MV-4-11 (cell line): ENCODE measurements around the gene SOX12.
"Not testable (repeated sequence)": the region's sequence is repeated elsewhere in the genome, so short reads cannot be mapped to it uniquely, and the experiment has no call there.

ENCODE experiments used
- DNase-seq: peaks from one replicate; lab custom pipeline; 2025; lab: John Stamatoyannopoulos, UW

Gene SOX12

DNA sequence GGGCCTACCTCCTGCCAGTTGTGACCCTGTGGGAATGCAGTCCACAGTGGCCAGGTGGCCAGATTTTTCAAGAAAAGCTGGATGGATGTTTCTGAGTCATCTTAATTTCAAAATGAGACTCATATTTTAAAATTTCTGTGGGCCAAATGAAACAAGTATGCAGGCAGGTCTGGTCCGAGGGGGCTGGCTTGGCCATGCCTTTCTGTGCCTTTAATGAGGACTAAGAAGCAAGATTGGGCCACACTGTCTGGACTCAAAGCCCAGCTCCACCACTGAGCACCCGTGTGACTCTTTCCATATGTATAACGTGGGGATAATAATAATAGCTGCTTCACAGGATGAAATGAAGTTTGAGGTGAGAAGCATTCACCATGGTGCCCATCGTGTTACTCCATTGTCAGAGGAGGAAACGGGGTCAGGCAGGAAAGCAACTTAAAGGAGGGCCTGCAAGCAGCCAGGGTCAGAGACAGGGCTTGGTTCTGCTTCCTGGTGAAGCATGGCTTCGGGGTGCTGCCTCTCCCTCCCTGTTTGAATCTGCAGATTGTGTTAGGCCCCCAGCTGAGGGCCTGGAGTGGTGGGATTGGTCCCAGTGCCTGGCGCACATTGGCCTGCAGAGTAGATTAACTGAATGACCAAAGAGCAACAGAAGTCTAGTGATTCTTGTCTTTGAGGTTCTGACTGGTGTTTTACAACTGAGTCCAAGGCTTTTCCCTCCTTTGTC lies 3.8 kb downstream of the SOX12 start:
- no peak for DNase-seq

GRCh38 chr20:329851-330232 lies 4.5 kb downstream of the SOX12 start:
- no peak for DNase-seq

DNA sequence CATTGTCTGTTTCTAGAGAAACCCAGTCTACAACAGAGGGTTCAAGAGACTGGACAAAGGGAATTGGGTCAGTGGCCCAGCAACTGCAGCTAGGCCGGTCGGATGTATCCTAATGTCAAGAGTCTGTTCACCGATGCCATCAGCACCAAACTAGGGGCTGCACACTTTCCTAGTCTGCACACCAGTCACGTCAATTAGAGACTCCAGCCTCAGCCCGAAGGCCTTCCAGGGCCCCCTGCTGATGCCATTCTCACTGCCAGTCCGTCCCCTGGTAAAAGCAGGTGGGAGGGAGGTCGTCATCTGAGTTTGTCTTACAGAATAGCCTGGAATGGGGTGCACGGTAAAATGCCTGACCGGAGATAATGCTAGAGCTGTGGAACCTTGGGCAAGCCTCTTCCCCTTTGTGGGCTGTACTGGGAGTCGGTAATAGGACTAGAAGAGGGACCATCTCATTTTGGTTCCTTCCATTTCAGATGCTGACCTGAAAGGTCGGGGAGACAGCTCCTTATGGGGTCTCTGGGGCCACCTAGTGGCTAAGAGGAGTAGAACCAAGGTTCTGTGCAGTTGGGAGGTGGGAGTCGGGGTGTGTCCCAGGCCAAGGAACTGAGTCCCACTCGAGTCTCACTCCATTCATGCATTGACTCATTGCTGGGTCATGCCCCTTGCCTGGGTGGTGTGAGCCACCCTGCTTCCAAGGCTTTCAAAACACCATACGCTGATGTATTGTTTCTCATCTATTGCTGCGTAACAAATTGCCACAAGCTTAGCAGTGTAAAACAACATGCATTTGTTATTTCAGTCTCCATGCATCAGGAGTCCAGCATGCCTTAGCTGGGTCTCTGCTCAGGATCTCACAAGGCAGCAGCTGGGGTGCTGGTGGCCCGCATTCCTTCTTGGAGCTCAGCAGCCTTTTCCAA lies 5.1 kb downstream of the SOX12 start:
- DNase-seq, result peak; percentile 87

DNA sequence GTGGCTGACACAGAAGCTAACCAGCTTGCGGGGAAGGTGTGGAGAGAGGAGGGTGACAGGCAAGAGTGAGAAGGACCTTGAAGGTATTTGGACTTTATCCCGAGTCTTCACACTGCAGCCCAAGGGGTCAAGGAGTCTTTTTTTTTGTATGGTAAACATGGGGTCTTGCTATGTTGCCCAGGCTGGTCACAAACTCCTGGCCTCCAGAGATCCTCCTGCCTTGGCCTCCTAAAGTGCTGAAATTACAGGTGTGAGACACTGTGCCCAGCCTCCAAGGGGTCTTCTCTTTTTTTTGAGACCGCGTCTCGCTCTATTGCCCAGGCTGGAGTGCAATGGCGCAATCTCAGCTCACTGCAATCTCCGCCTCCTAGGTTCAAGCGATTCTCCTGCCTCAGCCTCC lies 9.2 kb downstream of the SOX12 start:
- DNase-seq, result no peak

DNA sequence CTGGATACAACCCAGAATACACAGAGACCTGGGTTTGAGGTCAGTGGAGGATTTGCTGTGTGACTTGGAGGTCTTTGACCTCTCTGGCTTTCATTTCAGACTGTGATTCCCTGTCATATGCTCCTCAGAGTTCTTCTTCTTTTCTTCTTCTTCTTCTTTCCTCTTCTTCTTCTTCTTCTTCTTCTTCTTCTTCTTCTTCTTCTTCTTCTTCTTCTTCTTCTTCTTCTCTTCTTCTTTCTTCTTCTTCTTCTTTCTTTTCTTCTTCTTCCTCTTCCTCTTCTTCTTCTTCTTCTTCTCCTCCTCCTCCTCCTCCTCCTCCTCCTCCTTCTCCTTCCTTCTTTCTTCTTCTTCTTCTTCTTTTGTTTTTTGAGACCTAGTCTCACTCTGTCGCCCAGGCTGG lies 10.7 kb downstream of the SOX12 start:
- not testable (repeated sequence) for DNase-seq

DNA sequence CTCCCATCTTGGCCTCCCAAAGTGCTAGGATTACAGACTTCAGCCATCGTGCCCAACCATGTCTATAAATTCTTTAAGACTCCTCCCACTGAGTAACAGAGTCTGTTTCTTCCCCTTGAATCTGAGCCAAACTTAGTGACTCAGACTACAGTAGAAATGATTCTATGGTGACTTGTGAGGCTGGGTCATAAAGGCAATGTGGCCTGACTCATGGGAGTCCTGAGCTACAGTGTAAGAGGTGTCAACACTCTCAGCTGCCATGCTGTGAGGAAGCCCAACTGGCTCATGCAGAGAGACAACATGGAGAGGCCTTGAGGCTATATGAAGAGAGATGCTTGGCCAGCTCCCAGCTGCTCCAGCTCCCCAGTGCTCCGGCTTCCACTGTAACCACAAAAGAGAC lies 16.3 kb downstream of the SOX12 start:
- DNase-seq, result peak; percentile 86

- no peak for DNase-seq
Observed at GRCh38 chr20:343107-343506, 17.8 kb downstream of the SOX12 start.

DNA sequence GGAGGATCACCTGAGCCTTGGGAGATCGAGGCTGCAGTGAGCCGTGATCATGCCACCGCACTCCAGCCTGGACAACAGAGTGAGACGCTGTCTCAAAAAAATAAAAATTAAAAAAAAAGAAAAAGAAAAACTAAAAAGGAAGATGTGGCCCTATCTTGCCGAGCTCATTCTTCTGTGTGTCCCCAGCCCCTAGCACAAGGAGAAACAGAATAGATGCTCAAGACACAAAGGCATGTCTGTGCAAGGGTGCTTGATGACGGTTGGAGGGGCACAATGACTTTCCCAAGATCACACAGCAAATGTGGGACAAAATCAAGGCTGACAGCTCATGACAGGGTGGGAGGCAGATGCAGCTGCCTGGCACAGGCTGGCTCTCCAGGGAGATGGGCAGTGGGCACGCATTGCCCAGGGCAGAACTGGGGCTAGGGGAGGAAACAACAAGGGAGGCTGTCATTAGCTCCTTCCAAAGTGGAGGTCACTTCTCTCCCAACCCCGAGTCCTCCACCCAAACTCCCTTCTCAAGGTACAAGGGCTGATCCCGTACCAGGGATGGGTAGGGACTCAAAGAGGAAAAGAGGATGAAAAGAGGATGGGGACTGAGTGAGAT lies 20.8 kb downstream of the SOX12 start:
- DNase-seq, result no peak

GRCh38 chr20:346640-347316 lies 21.4 kb downstream of the SOX12 start, which contains the start of gene NRSN2:
NRSN2 (plus strand) TSS chr20:347111; CDS start chr20:349644, 2,533 bp downstream.
- DNase-seq, result no peak

GRCh38 chr20:347317-347639 lies 21.9 kb downstream of the SOX12 start:
- no peak for DNase-seq

DNA sequence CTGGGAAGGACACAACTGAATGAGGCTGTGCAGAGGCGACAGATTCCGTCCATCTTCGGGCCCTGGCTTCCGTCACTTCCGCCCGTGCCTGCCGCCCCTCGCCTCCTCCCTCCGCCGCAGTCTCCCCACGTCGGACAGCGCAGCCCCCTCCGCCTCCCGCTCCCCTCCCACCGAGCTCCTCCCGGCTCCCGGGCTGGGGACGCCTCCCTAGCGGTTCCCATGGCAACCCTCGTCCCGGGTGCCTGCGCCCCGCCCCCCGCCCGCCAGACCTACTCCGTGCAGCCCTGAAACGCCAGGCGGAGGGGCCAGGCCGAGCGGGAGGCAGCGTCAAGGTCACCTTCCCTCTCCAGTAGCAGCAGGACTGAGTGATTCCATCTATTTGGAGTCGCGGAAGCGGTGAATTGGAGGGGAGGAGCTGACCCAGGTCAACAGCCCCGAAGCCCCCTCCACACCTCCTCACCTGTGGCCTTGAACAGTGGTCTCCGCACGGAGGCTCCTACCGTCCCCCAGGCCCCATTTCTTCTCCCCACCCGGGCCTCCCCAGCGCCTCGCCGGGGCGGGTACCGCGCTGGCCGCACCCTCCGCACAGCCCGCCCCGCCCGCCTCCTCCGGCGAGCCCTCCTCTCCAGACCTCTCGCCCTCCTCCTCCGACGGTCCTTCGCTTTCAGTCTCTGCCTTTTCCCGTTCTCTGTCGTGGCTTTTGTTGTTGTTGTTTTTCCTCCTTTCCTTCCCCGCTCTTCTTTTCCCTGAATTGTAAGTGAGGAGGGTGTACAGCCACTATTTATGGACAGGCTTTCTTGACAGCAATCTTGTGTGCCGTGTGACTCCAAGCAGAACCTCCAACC lies 22.5 kb downstream of the SOX12 start:
- DNase-seq, result peak; percentile 49

DNA sequence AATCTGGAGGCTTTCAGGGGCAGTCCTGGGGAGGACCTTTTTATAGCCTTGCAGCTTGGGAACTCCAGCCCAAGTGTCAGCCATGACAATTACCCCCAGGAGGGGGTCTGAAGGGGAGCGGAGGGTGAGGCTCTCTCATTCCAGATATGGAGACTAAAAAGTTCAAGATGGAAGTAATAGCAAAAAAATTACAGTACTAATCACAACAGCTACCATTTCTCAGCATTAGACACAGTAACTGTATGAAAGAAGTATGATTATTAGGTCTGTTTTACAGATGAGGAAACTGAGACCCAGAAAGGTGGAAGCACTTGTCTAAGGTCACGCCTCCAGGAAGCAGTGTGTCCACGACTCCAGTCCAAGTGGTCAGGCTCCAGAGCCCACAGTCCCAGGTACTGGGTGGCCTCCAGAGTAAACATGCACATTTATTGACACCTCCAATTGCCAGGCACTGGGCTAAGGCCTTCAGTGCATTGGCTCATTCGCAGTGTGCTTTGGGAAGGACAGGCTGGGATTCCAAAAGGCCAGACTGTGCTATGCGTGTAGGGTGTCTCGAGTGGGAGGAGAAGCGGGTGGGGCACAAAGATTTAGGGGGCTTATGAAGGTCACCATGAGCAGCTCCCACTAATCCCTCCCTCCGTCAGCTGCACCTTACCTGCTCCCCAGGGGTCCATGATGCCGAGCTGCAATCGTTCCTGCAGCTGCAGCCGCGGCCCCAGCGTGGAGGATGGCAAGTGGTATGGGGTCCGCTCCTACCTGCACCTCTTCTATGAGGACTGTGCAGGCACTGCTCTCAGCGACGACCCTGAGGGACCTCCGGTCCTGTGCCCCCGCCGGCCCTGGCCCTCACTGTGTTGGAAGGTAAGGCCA lies 23.9 kb downstream of the SOX12 start:
- DNase-seq, result no peak

DNA sequence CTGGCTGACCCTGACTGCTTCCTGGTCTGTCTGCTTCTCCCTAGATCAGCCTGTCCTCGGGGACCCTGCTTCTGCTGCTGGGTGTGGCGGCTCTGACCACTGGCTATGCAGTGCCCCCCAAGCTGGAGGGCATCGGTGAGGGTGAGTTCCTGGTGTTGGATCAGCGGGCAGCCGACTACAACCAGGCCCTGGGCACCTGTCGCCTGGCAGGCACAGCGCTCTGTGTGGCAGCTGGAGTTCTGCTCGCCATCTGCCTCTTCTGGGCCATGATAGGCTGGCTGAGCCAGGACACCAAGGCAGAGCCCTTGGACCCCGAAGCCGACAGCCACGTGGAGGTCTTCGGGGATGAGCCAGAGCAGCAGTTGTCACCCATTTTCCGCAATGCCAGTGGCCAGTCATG lies 27.8 kb downstream of the SOX12 start:
- no peak for DNase-seq

GRCh38 chr20:354298-354977 lies 29.1 kb downstream of the SOX12 start:
- peak; percentile 53 for DNase-seq

GRCh38 chr20:356154-356553 lies 30.8 kb downstream of the SOX12 start:
- not testable (repeated sequence) for DNase-seq

DNA sequence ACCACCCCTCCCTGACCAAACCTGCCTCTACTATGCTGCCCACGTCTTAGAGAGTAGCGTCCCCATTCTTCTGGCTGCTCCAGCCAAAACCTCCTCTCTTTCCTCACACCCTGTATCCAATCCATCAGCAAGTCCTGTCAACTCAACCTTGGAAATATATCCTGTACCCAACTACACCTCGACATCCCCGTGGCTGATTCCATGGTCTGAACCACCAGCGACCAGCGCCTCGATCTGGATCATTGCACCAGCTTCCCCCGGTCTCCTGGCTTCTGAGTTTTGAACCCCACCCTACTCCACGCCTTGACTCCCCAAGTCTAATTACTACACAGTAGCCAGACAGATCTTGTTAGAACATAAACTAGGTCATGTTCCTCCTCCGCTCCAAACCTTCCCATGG lies 31.4 kb downstream of the SOX12 start:
- no peak for DNase-seq

DNA sequence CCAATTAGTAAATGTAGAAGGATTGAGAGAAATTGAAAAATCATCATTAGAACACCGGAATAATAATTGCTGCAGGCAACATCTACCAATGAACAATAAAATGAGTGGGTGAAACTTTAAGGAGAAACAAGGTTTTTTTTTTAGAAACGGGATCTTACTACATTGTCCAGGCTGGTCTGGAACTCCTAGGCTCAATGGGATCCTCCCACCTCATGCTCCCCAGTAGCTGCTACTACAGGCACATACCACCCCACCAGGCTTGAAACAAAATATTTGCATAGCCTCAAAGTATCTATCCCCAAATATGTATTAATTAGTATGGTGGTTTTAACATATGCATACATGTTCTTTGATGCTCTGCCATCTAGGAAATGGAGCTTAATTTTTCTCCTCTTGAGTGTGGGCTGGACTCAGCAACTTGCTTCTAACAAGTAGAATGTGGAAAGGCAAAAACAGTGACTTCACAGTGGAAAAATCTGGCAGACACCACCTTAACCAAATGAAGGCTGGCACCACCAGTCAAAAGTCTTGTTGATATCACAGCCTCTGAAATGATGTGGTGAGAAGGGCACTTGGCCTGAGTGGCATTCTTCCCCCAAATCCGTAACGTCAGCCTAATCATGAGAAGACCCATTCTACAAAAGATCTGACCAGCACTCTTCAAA lies 33.7 kb downstream of the SOX12 start:
- no peak for DNase-seq

GRCh38 chr20:361561-361960 lies 36.2 kb downstream of the SOX12 start:
- no peak for DNase-seq
